Vagina (tissue), 2 donors: ENCODE results near the gene AVPR1B. TPM values are rescaled to one million over a fixed set of nuclear protein-coding genes. Genes with fewer than 3 reads are reported as not detected.

ENCODE experiments used
- DNase-seq, 2 donors: peaks; one replicate each; pipeline ENCODE4 v3.0.0-alpha.2; 2017; ENCODE audit errors: extremely low spot score in 2 of 2
- H3K27ac ChIP-seq: fragments of 200-600 bp; sonication (generic); one replicate; pipeline ENCODE4 v1.5.1; 2019
- H3K27me3 ChIP-seq: fragments of 200-600 bp; sonication (generic); one replicate; pipeline ENCODE4 v1.5.1; 2019
- H3K36me3 ChIP-seq, 2 donors: fragments of 200-600 bp; sonication (generic); one replicate each; pipeline ENCODE4 v1.5.1; 2017 to 2019
- H3K4me1 ChIP-seq: fragments of 200-600 bp; sonication (generic); one replicate; pipeline ENCODE4 v1.5.1; 2019
- H3K4me3 ChIP-seq, 2 donors: fragments of 200-600 bp; sonication (generic); 1 replicate in 1 of 2; 2 replicates in 1 of 2; pipeline ENCODE4 v1.5.1; 2016 to 2019
- H3K9me3 ChIP-seq: fragments of 200-600 bp; sonication (generic); one replicate; pipeline ENCODE4 v1.5.1; 2019
- POLR2A ChIP-seq, 2 donors: fragments of 450-650 bp; IDR thresholded peaks; one replicate each; pipeline ENCODE4 v1.6.1; 2017; ENCODE audit warnings: antibody characterized with exemption in 2 of 2, mild to moderate bottlenecking in 2 of 2, moderate library complexity in 2 of 2
- POLR2AphosphoS5 ChIP-seq, 2 donors: sonication (generic); formaldehyde crosslinking; IDR thresholded peaks; one replicate each; pipeline ENCODE4 v1.9.0; 2017; ENCODE audit warnings: antibody characterized with exemption in 2 of 2, mild to moderate bottlenecking in 2 of 2, low read depth in 1 of 2; ENCODE audit not compliant: insufficient read depth in 1 of 2
- intact Hi-C: fragments of 100-400 bp; cut with DNase I; formaldehyde crosslinking; loops from one replicate; pipeline ENCODE4 v1.15.1; 2023
- total RNA-seq: library from RNA; depleted of rRNA; stranded (reverse); fragments of >200 nt; gene quantifications from one replicate; pipeline ENCODE4 v1.2.3, GENCODE V29; 2016
- TF ChIP-seq, protein P1 (sequence below), 3 experiments: fragments of 450-650 bp in 2 of 3; fragments of 200-600 bp in 1 of 3; sonication (generic) in 1 of 3; IDR thresholded peaks; one replicate each; pipeline ENCODE4 v1.5.1; 2017 to 2019; ENCODE audit warnings: antibody characterized with exemption in 3 of 3, mild to moderate bottlenecking in 2 of 3, moderate library complexity in 2 of 3

AVPR1B gene
- total RNA-seq, 1 donor from 2014 or later, result not detected

- Histone ChIP-seq H3K27me3 (no peaks in the 10 kb centered on the region), H3K4me1 (no peaks in the 10 kb centered on the region), H3K27ac (no peak overlapping the region), H3K9me3 (no peaks in the 10 kb centered on the region), H3K4me3 (no peak overlapping the region), H3K36me3 (no peaks in the 10 kb centered on the region)
- intact Hi-C loops, result loop anchor here (10.0 kb wide), 2 partner anchors 116 to 306 kb away; no protein-coding TSS in a partner anchor
- TF ChIP-seq POLR2A (IDR thresholded peaks at IDR 0.05), result no peak
- TF ChIP-seq, protein P1, sequence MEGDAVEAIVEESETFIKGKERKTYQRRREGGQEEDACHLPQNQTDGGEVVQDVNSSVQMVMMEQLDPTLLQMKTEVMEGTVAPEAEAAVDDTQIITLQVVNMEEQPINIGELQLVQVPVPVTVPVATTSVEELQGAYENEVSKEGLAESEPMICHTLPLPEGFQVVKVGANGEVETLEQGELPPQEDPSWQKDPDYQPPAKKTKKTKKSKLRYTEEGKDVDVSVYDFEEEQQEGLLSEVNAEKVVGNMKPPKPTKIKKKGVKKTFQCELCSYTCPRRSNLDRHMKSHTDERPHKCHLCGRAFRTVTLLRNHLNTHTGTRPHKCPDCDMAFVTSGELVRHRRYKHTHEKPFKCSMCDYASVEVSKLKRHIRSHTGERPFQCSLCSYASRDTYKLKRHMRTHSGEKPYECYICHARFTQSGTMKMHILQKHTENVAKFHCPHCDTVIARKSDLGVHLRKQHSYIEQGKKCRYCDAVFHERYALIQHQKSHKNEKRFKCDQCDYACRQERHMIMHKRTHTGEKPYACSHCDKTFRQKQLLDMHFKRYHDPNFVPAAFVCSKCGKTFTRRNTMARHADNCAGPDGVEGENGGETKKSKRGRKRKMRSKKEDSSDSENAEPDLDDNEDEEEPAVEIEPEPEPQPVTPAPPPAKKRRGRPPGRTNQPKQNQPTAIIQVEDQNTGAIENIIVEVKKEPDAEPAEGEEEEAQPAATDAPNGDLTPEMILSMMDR (IDR thresholded peaks at IDR 0.05), result no peak
- TF ChIP-seq POLR2AphosphoS5 (IDR thresholded peaks at IDR 0.05; ENCODE audit: insufficient read depth in 1 of 2, low read depth in 1 of 2), result no peak
- DNase-seq, result no peak
Measured at GRCh38 chr1:206100226-206100815, 16.9 kb downstream of the AVPR1B start.

GRCh38 chr1:206098242-206098919, 18.8 kb downstream of the AVPR1B start:
- Histone ChIP-seq H3K9me3 (no peaks in the 10 kb centered on the region), H3K36me3 (no peaks in the 10 kb centered on the region), H3K27me3 (no peaks in the 10 kb centered on the region), H3K4me1 (no peaks in the 10 kb centered on the region), H3K27ac (no peak overlapping the region), H3K4me3 (no peak overlapping the region)
- intact Hi-C loops, result loop anchor here (10.0 kb wide), 1 partner anchor 184 kb away; no protein-coding TSS in a partner anchor
- no peak for DNase-seq
- no peak for TF ChIP-seq POLR2A (IDR thresholded peaks at IDR 0.05)
- TF ChIP-seq, protein P1 (IDR thresholded peaks at IDR 0.05), result no peak
- TF ChIP-seq POLR2AphosphoS5 (IDR thresholded peaks at IDR 0.05; ENCODE audit: insufficient read depth in 1 of 2, low read depth in 1 of 2), result no peak

DNA sequence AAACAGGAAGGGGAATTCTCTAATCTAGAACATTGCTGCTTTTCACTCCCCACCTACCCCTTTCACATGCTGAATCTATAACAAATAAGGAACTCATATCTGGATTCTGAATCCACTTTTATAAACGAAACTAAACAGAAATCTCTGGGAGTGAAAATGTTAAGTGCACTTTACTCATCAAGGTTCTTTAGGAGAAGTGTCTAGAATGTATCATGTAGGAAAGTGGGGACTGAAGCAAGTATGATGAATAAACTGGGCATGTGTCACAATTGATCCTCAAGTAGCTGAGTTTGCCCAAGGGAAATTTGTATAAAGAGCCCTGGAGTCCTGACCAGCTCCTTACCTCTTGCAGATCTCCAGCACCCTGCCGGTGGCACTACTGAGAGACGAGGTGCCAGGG, 19.8 kb downstream of the AVPR1B start:
- DNase-seq, result no peak
- Histone ChIP-seq H3K4me3 (no peak overlapping the region), H3K27me3 (no peaks in the 10 kb centered on the region), H3K4me1 (no peaks in the 10 kb centered on the region), H3K9me3 (no peaks in the 10 kb centered on the region), H3K27ac (no peak overlapping the region), H3K36me3 (no peaks in the 10 kb centered on the region)
- intact Hi-C loops, result loop anchor here (10.0 kb wide), 1 partner anchor 183 kb away; no protein-coding TSS in a partner anchor
- no peak for TF ChIP-seq POLR2A (IDR thresholded peaks at IDR 0.05)
- TF ChIP-seq POLR2AphosphoS5 (IDR thresholded peaks at IDR 0.05; ENCODE audit: insufficient read depth in 1 of 2, low read depth in 1 of 2), result no peak
- TF ChIP-seq, protein P1 (IDR thresholded peaks at IDR 0.05), result no peak

- Histone ChIP-seq H3K9me3 (no peaks in the 10 kb centered on the region), H3K4me3 (no peak overlapping the region), H3K27me3 (no peaks in the 10 kb centered on the region), H3K4me1 (no peaks in the 10 kb centered on the region), H3K36me3 (no peaks in the 10 kb centered on the region), H3K27ac (no peak overlapping the region)
- no peak for DNase-seq
- intact Hi-C loops, result loop anchor here (10.0 kb wide), 1 partner anchor 179 kb away; no protein-coding TSS in a partner anchor
- TF ChIP-seq, protein P1 (IDR thresholded peaks at IDR 0.05), result no peak
- TF ChIP-seq POLR2AphosphoS5 (IDR thresholded peaks at IDR 0.05; ENCODE audit: insufficient read depth in 1 of 2, low read depth in 1 of 2) (no peak), POLR2A (IDR thresholded peaks at IDR 0.05) (no peak)
Measured at GRCh38 chr1:206094024-206094423, 23.2 kb downstream of the AVPR1B start.

DNA sequence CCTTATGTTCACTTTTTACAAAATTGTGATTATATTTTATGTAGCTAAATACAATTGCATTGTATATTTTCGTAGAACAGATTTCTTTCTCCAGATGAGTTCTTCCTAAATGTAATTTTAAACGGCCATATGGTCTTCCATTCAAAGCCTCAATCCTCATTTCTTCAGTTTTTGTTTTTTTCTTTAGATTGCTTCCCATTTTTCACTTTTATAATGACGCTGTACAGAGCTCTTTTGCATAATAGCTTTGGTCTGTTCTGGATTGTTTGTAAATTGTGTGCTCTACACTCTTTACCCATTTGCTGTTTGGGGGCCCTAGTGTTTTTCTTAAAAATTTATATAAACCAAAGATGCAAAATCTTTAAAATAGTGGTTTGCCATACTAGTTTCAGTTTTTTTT, 27.8 kb downstream of the AVPR1B start:
- H3K9me3 ChIP-seq, result no peaks in the 10 kb centered on the region
- no peaks in the 10 kb centered on the region for H3K36me3 ChIP-seq
- no peak overlapping the region for H3K27ac ChIP-seq
- H3K27me3 ChIP-seq, result no peaks in the 10 kb centered on the region
- H3K4me3 ChIP-seq, result no peak overlapping the region
- intact Hi-C loops, result no loop called here
- no peaks in the 10 kb centered on the region for H3K4me1 ChIP-seq
- TF ChIP-seq, protein P1 (IDR thresholded peaks at IDR 0.05), result no peak
- TF ChIP-seq POLR2AphosphoS5 (IDR thresholded peaks at IDR 0.05; ENCODE audit: insufficient read depth in 1 of 2, low read depth in 1 of 2) (no peak), POLR2A (IDR thresholded peaks at IDR 0.05) (no peak)
- no peak for DNase-seq
